ENCODE measurements around the gene NCAPD3. TPM values are rescaled to one million over a fixed set of nuclear protein-coding genes. Genes with fewer than 3 reads are reported as not detected.
A peak's percentile ranks its signal among the peaks of the same experiment; 100 is the strongest.

Gene NCAPD3
- total and polyA plus RNA-seq, 2 donors from 2014 or later: 3.7 to 21.3 TPM

GRCh38 chr11:134207538-134208239 is 16.1 kb downstream of the NCAPD3 start:
- peaks cover 6 to 11% (median 11%) of the 10 kb centered on the region in 3 donors for H3K36me3 ChIP-seq (ENCODE audit: control insufficient read depth in 2 of 3, insufficient read depth in 3 of 3, low read length in 3 of 3)
- DNase-seq (peak in 1 of 5 donors; percentile 36), FAIRE-seq (no peak)

DNA sequence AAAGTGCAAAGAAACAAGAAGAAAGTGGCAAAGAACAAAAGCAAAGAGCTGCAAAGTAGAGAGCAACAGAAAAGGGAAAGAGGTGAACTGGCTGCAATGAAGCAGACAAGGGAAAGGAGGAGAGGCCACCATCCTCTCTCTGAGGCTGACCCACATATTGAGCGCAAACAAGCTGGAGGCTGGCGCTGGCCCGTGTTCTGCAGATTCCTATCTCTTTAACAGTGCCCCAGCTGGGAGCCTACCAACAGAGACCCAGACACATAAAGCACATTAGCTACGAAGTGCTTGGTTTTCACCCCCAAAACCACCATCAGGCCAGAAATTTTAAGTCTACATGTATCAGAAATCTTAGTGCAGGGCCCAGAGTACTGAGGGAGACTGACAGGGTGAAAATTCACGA is 17.6 kb downstream of the NCAPD3 start:
- Histone ChIP-seq H3K9me3 (ENCODE audit: control insufficient read depth in 2 of 3, insufficient read depth in 1 of 3, low read length in 3 of 3) (no peaks in the 10 kb centered on the region), H3K4me1 (ENCODE audit: control insufficient read depth in 2 of 3, insufficient read depth in 2 of 3, low read depth in 1 of 3, low read length in 3 of 3) (no peaks in the 10 kb centered on the region), H3K36me3 (ENCODE audit: control insufficient read depth in 2 of 3, insufficient read depth in 3 of 3, low read length in 3 of 3) (peaks cover 11 to 14% (median 13%) of the 10 kb centered on the region in 3 donors), H3K9ac (ENCODE audit: low read length in 3 of 3) (no peak overlapping the region), H3K4me3 (ENCODE audit: low read length in 3 of 3) (no peak overlapping the region), H3K27me3 (ENCODE audit: control insufficient read depth, insufficient read depth, low read length) (no peaks in the 10 kb centered on the region), H3K27ac (ENCODE audit: low read depth in 2 of 2, low read length in 2 of 2) (no peak overlapping the region)
- TF ChIP-seq, protein P1, sequence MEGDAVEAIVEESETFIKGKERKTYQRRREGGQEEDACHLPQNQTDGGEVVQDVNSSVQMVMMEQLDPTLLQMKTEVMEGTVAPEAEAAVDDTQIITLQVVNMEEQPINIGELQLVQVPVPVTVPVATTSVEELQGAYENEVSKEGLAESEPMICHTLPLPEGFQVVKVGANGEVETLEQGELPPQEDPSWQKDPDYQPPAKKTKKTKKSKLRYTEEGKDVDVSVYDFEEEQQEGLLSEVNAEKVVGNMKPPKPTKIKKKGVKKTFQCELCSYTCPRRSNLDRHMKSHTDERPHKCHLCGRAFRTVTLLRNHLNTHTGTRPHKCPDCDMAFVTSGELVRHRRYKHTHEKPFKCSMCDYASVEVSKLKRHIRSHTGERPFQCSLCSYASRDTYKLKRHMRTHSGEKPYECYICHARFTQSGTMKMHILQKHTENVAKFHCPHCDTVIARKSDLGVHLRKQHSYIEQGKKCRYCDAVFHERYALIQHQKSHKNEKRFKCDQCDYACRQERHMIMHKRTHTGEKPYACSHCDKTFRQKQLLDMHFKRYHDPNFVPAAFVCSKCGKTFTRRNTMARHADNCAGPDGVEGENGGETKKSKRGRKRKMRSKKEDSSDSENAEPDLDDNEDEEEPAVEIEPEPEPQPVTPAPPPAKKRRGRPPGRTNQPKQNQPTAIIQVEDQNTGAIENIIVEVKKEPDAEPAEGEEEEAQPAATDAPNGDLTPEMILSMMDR (IDR thresholded peaks at IDR 0.05; ENCODE audit: borderline replicate concordance, extremely low read depth, insufficient read depth): no peak
- intact Hi-C loops (cut with DNase I): no loop called here
- FAIRE-seq (no peak), DNase-seq (no peak)

More at GRCh38 chr11:134207538-134208239, 16.1 kb downstream of the NCAPD3 start:
- TF ChIP-seq, protein P1 (IDR thresholded peaks at IDR 0.05; ENCODE audit: borderline replicate concordance, extremely low read depth, insufficient read depth): peak; percentile 60
- Histone ChIP-seq H3K9me3 (ENCODE audit: control insufficient read depth in 2 of 3, insufficient read depth in 1 of 3, low read length in 3 of 3) (no peaks in the 10 kb centered on the region), H3K27ac (ENCODE audit: low read depth in 2 of 2, low read length in 2 of 2) (no peak overlapping the region), H3K4me1 (ENCODE audit: control insufficient read depth in 2 of 3, insufficient read depth in 2 of 3, low read depth in 1 of 3, low read length in 3 of 3) (no peaks in the 10 kb centered on the region), H3K9ac (ENCODE audit: low read length in 3 of 3) (no peak overlapping the region), H3K4me3 (ENCODE audit: low read length in 3 of 3) (no peak overlapping the region), H3K27me3 (ENCODE audit: control insufficient read depth, insufficient read depth, low read length) (no peaks in the 10 kb centered on the region)
- intact Hi-C loops (cut with DNase I): no loop called here

- H3K36me3 ChIP-seq (ENCODE audit: control insufficient read depth in 2 of 3, insufficient read depth in 3 of 3, low read length in 3 of 3): peaks cover 11 to 16% (median 15%) of the 10 kb centered on the region in 3 donors
Observed at GRCh38 chr11:134205729-134206128, 18.0 kb downstream of the NCAPD3 start.

More at GRCh38 chr11:134205729-134206128, 18.0 kb downstream of the NCAPD3 start:
- no peaks in the 10 kb centered on the region for H3K9me3 ChIP-seq (ENCODE audit: control insufficient read depth in 2 of 3, insufficient read depth in 1 of 3, low read length in 3 of 3)
- DNase-seq (no peak), FAIRE-seq (no peak)
- H3K4me1 ChIP-seq (ENCODE audit: control insufficient read depth in 2 of 3, insufficient read depth in 2 of 3, low read depth in 1 of 3, low read length in 3 of 3): no peaks in the 10 kb centered on the region
- H3K27ac ChIP-seq (ENCODE audit: low read depth in 2 of 2, low read length in 2 of 2): no peak overlapping the region
- H3K27me3 ChIP-seq (ENCODE audit: control insufficient read depth, insufficient read depth, low read length): no peaks in the 10 kb centered on the region
- TF ChIP-seq, protein P1 (IDR thresholded peaks at IDR 0.05; ENCODE audit: borderline replicate concordance, extremely low read depth, insufficient read depth): no peak
- no peak overlapping the region for H3K4me3 ChIP-seq (ENCODE audit: low read length in 3 of 3)
- intact Hi-C loops (cut with DNase I): no loop called here
- H3K9ac ChIP-seq (ENCODE audit: low read length in 3 of 3): no peak overlapping the region
